Stimulated activated CD8-positive, alpha-beta memory T cell treated with anti-CD3 and anti-CD28 coated beads, Interleukin-12 subunit alpha, Interleukin-12 subunit beta, amount 100 ng/mL, for 4 hours (primary cell): ENCODE results near the gene UBE2N.

ENCODE experiments used
- DNase-seq: peaks from one replicate; pipeline ENCODE4 v3.0.0-alpha.2; 2020; ENCODE audit warnings: low read depth

UBE2N gene, protein sequence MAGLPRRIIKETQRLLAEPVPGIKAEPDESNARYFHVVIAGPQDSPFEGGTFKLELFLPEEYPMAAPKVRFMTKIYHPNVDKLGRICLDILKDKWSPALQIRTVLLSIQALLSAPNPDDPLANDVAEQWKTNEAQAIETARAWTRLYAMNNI

GRCh38 chr12:93441617-93442410, at the start of gene UBE2N:
UBE2N (minus strand) TSS chr12:93441947; CDS start chr12:93441884, 63 bp downstream.
- DNase-seq = peak; percentile 96

DNA sequence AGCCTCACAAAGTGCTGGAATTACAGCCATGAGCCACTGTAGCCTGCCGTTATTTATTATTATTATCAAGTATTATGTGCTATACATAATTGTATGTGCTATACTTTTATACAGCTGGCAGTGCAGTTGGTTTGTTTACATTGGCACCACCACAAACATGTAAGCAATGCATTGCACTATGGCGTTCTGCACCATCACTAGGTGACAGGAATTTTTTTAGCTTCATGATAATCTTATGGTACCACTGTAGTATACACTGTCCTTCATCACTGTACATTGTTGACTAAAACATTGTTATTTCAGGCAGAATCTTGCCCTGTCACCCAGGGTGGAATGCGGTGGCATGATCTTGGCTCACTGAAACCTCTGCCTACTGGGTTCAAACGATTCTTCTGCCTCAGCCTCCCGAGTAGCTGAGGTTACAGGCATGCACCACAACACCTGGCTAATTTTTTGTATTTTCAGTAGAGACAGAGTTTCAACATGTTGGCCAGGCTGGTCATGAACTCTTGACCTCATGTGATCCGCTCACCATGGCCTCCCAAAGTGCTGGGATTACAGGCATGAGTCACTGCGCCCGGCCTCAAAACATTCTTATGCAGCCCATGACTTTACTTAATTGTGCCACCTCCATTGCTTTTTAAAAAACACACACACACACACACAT, 42.7 kb upstream of the UBE2N start:
- no peak for DNase-seq

GRCh38 chr12:93483151-93483807, 41.5 kb upstream of the UBE2N start:
- no peak for DNase-seq

DNA sequence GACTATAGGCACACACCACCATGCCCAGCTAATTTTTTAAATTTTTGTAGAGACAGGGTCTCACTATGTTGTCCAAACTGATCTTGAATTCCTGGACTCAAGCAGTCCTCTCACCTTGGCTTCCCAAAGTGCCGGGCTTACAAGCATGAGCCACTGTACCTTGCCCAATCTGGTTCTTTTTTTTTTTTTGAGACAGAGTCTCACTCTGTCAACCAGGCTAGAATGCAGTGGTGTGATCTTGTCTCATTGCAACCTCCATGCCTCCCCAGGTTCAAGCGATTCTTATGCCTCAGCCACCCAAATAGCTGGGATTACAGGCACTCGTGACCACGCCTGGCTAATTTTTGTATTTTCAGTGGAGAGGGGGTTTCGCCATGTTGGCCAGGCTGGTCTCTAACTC, 41.0 kb upstream of the UBE2N start:
- no peak for DNase-seq

DNA sequence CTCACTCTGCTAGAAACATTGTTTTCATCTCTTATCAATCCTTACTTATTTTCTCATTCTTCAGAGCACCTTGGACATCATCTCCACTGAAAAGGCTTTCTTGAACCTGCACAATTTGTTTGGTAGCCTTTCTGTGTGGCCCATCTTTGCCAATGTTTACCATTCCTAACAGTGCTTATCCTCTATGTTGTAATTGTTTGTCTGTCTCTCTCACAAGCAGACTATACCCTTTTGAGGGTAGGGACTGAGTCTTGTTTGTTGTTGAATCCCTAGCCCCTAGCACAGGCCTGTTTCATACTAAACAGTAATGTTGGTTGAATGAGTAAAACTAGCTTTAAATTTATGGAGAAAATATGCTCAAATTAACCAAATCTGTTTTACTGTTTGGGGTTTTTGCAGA, 34.8 kb upstream of the UBE2N start:
- no peak for DNase-seq

- no peak for DNase-seq
These were observed 27.6 kb upstream of the UBE2N start for GRCh38 chr12:93469386-93469785.

DNA sequence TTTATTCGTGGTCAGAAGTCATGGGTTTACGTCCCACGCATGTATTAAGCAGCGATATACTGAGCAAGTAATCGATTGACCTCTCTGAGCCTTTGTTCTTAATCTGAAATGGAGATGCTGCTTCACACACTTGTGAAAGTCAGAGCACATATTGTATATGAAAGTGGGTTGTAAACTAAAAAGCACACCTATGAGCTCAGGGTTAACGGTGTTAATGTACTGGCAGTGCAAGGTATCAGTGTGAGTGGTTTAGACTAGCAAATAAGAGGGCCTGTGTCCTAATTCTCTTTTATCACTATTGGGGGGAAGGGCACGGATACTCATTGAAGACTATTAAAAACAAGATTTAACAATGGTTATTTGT, 26.2 kb upstream of the UBE2N start:
- no peak for DNase-seq

DNA sequence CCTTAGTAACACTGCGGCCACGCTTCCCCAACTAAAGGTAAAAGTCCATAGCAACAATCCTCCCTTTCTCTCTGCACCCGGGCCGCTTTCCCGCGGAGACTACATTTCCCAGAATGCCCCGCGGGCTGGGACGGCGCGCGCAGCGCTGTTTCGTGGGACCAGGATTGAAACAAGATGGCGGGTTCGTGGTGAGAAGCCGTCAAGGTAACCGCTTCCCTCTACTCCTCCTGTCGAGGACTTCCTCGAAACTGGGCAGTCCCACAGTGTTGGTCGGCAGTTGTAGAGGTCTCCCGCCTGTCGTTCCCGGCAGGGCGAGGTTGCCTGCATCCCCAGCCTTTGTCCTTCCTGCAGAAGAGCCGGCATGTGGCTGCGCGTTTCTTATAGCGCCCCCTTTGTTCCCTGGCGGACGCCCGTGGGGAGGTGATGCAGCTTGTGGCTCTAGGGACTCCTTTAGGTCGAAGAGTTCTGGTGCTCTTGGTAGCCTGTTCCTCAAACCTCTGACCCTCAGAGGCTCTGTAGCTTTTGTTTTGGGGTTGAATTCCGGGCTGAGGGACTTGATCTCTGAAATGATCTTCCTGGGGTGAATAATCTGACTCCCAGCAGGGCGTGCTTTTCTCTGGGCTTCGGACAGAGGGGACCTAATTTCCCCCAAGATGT, 25.7 kb upstream of the UBE2N start, which contains the start of gene MRPL42:
TSS of gene MRPL42 (plus strand) at position 164 of the 657 bp plus-strand sequence. CDS start 1,772 bp downstream, outside the sequence.
- DNase-seq = peak; percentile 83

- DNase-seq = no peak
These were observed 25.0 kb upstream of the UBE2N start for GRCh38 chr12:93466625-93467350.

- no peak for DNase-seq
These were observed 24.1 kb upstream of the UBE2N start for GRCh38 chr12:93465841-93466240.

DNA sequence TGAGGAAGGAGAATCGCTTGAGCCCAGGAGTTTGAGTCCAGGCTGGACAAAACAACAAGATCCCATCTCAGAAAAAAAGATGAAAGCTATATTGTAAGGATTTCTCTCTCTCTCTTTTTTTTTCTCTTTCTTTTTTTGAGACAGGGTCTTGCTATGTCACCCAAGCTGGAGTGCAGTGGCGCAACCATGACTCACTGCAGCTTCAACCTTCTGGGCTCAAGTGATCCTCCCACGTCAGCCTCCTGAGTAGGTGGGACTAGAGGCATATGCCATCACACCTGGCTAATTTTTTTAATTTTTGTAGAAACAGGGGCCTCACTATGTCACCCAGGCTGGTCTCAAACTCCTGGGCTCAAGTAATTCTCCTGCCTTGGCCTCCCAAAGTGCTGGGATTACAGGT, 19.8 kb upstream of the UBE2N start:
- DNase-seq = no peak

- no peak for DNase-seq
These were observed 19.2 kb upstream of the UBE2N start for GRCh38 chr12:93460902-93461301.

GRCh38 chr12:93460003-93460402, 18.3 kb upstream of the UBE2N start:
- no peak for DNase-seq

DNA sequence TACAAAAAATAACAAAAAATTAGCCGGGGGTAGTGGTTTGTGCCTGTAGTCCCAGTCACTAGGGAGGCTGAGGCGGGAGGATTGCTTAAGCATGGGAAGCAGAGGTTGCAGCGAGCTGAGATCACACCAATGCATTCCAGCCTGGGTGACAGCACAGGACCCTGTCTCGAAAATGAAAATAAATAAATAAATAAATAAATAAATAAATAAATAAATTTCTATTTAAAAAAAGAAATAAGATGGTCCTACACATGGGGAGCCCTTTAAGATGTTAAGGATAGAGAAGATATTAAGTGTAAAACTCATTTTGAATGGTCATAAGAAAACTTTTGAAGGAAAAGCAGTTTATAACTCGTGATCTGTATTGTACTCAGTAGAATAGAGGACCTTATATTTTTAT, 17.4 kb upstream of the UBE2N start:
- DNase-seq = no peak

GRCh38 chr12:93456077-93456476, 14.3 kb upstream of the UBE2N start:
- DNase-seq = no peak

DNA sequence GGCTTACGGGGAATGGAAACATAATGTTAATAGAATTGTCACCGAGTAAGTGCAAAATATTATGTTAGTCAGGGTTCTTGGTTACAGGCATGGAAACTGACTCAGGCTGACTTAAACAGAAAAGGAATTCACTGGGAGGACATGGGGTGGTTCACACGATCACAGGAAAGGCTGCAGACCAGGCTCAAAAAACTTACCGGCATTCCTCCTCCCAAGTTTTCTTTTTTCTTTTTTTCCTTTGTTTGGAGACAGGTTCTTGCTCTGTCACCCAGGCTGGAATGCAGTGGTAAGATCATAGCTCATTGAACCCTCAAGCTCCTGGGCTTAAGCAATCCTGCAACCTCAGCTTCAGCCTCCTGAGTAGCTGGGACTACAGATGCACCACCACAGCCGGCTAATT, 11.9 kb upstream of the UBE2N start:
- no peak for DNase-seq

GRCh38 chr12:93451423-93452158, 9.8 kb upstream of the UBE2N start:
- DNase-seq = no peak

GRCh38 chr12:93449277-93449676, 7.5 kb upstream of the UBE2N start:
- DNase-seq = no peak

DNA sequence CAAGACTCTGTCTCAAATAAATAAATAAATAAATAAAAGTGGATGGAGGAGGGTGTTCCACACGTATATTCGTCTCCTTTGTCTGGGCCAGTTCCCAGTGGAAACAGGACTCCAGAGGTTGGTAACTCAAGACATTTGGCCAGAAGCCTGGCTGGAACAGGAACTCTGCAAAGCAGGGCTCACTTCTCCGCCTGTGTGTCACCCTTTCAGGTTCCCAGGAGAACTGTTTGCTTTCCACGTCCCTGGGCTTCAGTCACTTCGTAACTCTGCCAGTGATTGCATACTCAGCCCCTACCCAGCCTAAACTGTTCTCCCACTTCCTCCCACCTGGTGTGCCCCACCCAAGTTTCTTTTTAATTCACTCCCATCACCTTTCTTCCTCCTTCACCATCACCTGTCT, 7.0 kb upstream of the UBE2N start:
- DNase-seq = no peak

DNA sequence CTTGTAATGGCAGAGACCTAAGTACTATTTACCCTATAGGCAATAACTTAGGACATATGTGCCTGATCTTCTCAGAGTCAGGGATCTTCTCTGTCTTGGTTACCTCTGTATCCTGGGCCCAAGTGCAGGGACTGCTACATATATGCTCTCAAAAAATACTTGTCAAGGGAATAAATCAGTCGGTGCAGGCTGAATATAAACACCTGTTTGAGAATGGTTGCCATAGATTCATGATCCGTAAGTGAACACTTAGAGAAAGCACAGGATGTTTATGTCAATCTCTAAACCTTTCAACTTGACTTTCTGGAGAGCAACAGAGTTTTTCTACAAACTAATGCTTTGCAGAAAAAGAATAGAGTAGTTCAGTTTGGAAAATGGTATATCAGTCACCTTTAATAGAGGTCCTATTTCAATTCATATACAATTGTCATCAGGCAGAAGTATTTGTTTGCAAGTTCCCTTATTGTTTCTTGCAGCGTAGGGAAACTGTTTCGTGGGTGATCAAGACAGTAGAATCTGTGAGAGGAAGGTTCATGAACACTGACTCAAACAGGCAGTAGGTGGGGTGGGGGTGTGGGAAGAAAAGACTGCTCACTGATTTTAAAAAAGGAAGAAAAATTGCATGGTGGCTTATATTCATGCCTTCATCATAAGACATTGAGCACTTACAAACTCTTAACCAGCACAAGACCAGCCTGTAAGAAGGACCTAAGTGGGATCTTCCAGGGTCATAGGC, 6.0 kb upstream of the UBE2N start:
- DNase-seq = no peak
